DND-41 (cell line): Measurements from ENCODE around the gene RNU11.
"Not testable (repeated sequence)": the region's sequence is repeated elsewhere in the genome, so short reads cannot be mapped to it uniquely, and the experiment has no call there.

Experiments
- EZH2 ChIP-seq: IDR thresholded peaks from 3 replicates; pipeline ENCODE4 v1.6.1; 2012; ENCODE audit warnings: borderline replicate concordance, low read depth, mild to moderate bottlenecking, moderate library complexity, low read length, inconsistent platforms; ENCODE audit not compliant: severe bottlenecking
- TF ChIP-seq, protein P1 (sequence below): IDR thresholded peaks from 2 replicates; pipeline ENCODE4 v1.5.1; 2012; ENCODE audit warnings: borderline replicate concordance, low read length, moderate library complexity, mild to moderate bottlenecking; ENCODE audit not compliant: poor library complexity, severe bottlenecking; ENCODE audit errors: extremely low read depth

DNA sequence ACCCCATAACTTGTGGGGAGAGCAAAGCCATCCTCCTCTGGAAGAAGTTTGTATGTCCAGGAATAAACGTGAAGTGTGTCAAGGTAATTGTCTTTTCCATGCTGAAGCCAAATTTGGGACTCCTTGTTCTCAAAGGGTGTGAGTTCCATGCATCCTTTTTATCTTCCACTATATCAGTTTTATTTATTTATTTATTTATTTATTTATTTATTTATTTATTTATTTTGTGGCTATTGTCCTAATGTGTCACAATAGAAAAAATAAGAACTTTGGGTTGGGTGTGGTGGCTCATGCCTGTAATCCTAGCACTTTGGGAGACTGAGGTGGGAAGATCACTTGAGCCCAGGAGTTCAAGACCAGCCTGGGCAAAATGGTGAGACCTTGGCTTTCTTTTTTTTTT is 43.2 kb downstream of the RNU11 start:
- TF ChIP-seq, protein P1, sequence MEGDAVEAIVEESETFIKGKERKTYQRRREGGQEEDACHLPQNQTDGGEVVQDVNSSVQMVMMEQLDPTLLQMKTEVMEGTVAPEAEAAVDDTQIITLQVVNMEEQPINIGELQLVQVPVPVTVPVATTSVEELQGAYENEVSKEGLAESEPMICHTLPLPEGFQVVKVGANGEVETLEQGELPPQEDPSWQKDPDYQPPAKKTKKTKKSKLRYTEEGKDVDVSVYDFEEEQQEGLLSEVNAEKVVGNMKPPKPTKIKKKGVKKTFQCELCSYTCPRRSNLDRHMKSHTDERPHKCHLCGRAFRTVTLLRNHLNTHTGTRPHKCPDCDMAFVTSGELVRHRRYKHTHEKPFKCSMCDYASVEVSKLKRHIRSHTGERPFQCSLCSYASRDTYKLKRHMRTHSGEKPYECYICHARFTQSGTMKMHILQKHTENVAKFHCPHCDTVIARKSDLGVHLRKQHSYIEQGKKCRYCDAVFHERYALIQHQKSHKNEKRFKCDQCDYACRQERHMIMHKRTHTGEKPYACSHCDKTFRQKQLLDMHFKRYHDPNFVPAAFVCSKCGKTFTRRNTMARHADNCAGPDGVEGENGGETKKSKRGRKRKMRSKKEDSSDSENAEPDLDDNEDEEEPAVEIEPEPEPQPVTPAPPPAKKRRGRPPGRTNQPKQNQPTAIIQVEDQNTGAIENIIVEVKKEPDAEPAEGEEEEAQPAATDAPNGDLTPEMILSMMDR = not testable (repeated sequence)
- not testable (repeated sequence) for TF ChIP-seq EZH2
